IMR-90 (cell line): ENCODE data around the gene ZNF182. TPM values are rescaled to one million over a fixed set of nuclear protein-coding genes. Genes with fewer than 3 reads are reported as not detected.

Experiments
- ATAC-seq: fragments of 200-7000 bp; cut with Tn5 transposase; 2 replicates; pipeline ENCODE4 v1.9.1; 2020; ENCODE audit warnings: low read depth, mild to moderate bottlenecking, moderate library complexity
- BruUV-seq: library from RNA; stranded (reverse); fragments of 400-500 nt; replicated peaks from 2 replicates; lab custom pipeline; 2021; lab: Mats Ljungman, UMichigan
- CTCF ChIA-PET: fragments of 300-600 bp; formaldehyde crosslinking; extraction: SDS; loops from one replicate; lab custom pipeline; 2021; ENCODE audit warnings: antibody characterized with exemption; lab: Yijun Ruan, JAX
- POLR2A ChIA-PET: fragments of 300-600 bp; sonication (Branson Sonifier 250); formaldehyde crosslinking; loops from one replicate; lab custom pipeline; 2022; ENCODE audit warnings: antibody characterized with exemption; ENCODE audit not compliant: unreplicated experiment; lab: Charles Lee
- DNase-seq: peaks from one replicate; pipeline ENCODE4 v3.0.0; 2013
- H2AFZ ChIP-seq: replicated peaks from 2 replicates; pipeline ENCODE3; 2013; ENCODE audit warnings: low read length, mild to moderate bottlenecking; ENCODE audit not compliant: poor library complexity
- H2AK5ac ChIP-seq: 2 replicates; pipeline ENCODE4 v1.6.1; 2013; ENCODE audit warnings: low read depth, low read length, inconsistent platforms
- H2AK9ac ChIP-seq: replicated peaks from 2 replicates; pipeline ENCODE3; 2013; ENCODE audit warnings: mild to moderate bottlenecking, low read depth, low read length, moderate library complexity; ENCODE audit not compliant: poor library complexity
- H2BK120ac ChIP-seq: 2 replicates; pipeline ENCODE4 v1.6.1; 2013; ENCODE audit warnings: low read depth, low read length, inconsistent platforms
- H2BK15ac ChIP-seq: 3 replicates; pipeline ENCODE4 v1.6.1; 2013; ENCODE audit warnings: low read depth, low read length, inconsistent platforms
- H2BK20ac ChIP-seq: 2 replicates; pipeline ENCODE4 v1.6.1; 2013; ENCODE audit warnings: low read depth, mild to moderate bottlenecking, inconsistent platforms, low read length, moderate library complexity
- H2BK5ac ChIP-seq: 2 replicates; pipeline ENCODE4 v1.6.1; 2013; ENCODE audit warnings: mild to moderate bottlenecking, low read depth, low read length, inconsistent platforms; ENCODE audit not compliant: poor library complexity, severe bottlenecking
- H3K14ac ChIP-seq: replicated peaks from 2 replicates; pipeline ENCODE4 v1.6.1; 2013; ENCODE audit warnings: low read depth, low read length, inconsistent platforms
- H3K18ac ChIP-seq: 2 replicates; pipeline ENCODE4 v1.6.1; 2013; ENCODE audit warnings: low read depth, low read length, control low read depth
- H3K23ac ChIP-seq: 2 replicates; pipeline ENCODE4 v1.6.1; 2013; ENCODE audit warnings: low read depth, low read length, inconsistent platforms
- H3K27ac ChIP-seq: 2 replicates; pipeline ENCODE4 v1.5.1; 2013; ENCODE audit warnings: mild to moderate bottlenecking, control low read depth, low read length; ENCODE audit not compliant: insufficient read depth
- H3K27me3 ChIP-seq: 2 replicates; pipeline ENCODE4 v1.6.1; 2013; ENCODE audit warnings: low read length; ENCODE audit not compliant: control insufficient read depth, insufficient read depth
- H3K36me3 ChIP-seq: 2 replicates; pipeline ENCODE4 v1.6.1; 2013; ENCODE audit warnings: low read length, mixed read lengths; ENCODE audit not compliant: control insufficient read depth, insufficient read depth
- H3K4ac ChIP-seq: 2 replicates; pipeline ENCODE4 v1.6.1; 2013; ENCODE audit warnings: low read depth, low read length, inconsistent platforms
- H3K4me1 ChIP-seq: 2 replicates; pipeline ENCODE4 v1.6.1; 2013; ENCODE audit warnings: low read length, mixed read lengths; ENCODE audit not compliant: control insufficient read depth, insufficient read depth
- H3K4me2 ChIP-seq: 2 replicates; pipeline ENCODE4 v1.6.1; 2013; ENCODE audit warnings: low read depth, mild to moderate bottlenecking, control low read depth, low read length, moderate library complexity
- H3K4me3 ChIP-seq: 2 replicates; pipeline ENCODE4 v1.5.1; 2013; ENCODE audit warnings: low read depth, mild to moderate bottlenecking, control low read depth, low read length, moderate library complexity; ENCODE audit not compliant: insufficient read depth
- H3K56ac ChIP-seq: 2 replicates; pipeline ENCODE4 v1.6.1; 2013; ENCODE audit warnings: low read length, inconsistent platforms; ENCODE audit not compliant: insufficient read depth; ENCODE audit errors: extremely low read depth
- H3K79me1 ChIP-seq, 2 experiments: 2 replicates each; pipeline ENCODE4 v1.6.1; 2013; ENCODE audit warnings: low read length in 2 of 2, inconsistent platforms in 1 of 2, low read depth in 1 of 2
- H3K9ac ChIP-seq: 2 replicates; pipeline ENCODE4 v1.6.1; 2013; ENCODE audit warnings: low read depth, low read length, control low read depth
- H3K9me1 ChIP-seq: 2 replicates; pipeline ENCODE4 v1.6.1; 2013; ENCODE audit warnings: low read length, inconsistent platforms; ENCODE audit not compliant: insufficient read depth
- H3K9me3 ChIP-seq: 2 replicates; pipeline ENCODE4 v1.6.1; 2013; ENCODE audit warnings: low read length; ENCODE audit not compliant: control insufficient read depth, insufficient read depth
- H4K20me1 ChIP-seq: 2 replicates; pipeline ENCODE4 v1.6.1; 2013; ENCODE audit warnings: low read length, inconsistent platforms; ENCODE audit not compliant: insufficient read depth
- H4K5ac ChIP-seq: 2 replicates; pipeline ENCODE4 v1.6.1; 2013; ENCODE audit warnings: mild to moderate bottlenecking, low read depth, low read length, control low read depth
- H4K8ac ChIP-seq, 2 experiments: 2 replicates each; pipeline ENCODE4 v1.6.1; 2013; ENCODE audit warnings: low read depth in 2 of 2, low read length in 2 of 2, control low read depth in 1 of 2, inconsistent platforms in 1 of 2
- H4K91ac ChIP-seq: 2 replicates; pipeline ENCODE4 v1.6.1; 2013; ENCODE audit warnings: low read depth, low read length, inconsistent platforms; ENCODE audit not compliant: insufficient read depth
- BHLHE40 ChIP-seq: fragments of 150-350 bp; IDR thresholded peaks from 2 replicates; pipeline ENCODE4 v1.6.1; 2016; ENCODE audit warnings: mild to moderate bottlenecking, low read depth, low read length
- CEBPB ChIP-seq: IDR thresholded peaks from 2 replicates; pipeline ENCODE4 v1.6.1; 2012; ENCODE audit warnings: low read depth, low read length, improper control_type of control experiment
- FOS ChIP-seq: fragments of 150-350 bp; IDR thresholded peaks from 2 replicates; pipeline ENCODE4 v1.6.1; 2016; ENCODE audit warnings: low read depth, low read length
- MAFK ChIP-seq: IDR thresholded peaks from 2 replicates; pipeline ENCODE4 v1.6.1; 2012; ENCODE audit warnings: low read depth, low read length, improper control_type of control experiment
- MAZ ChIP-seq: IDR thresholded peaks from 2 replicates; pipeline ENCODE4 v1.6.1; 2012; ENCODE audit warnings: low read depth, mild to moderate bottlenecking, low read length, improper control_type of control experiment, moderate library complexity, borderline replicate concordance
- RAD21 ChIP-seq: IDR thresholded peaks from 2 replicates; pipeline ENCODE4 v1.6.1; 2012; ENCODE audit warnings: low read length, improper control_type of control experiment
- RCOR1 ChIP-seq: IDR thresholded peaks from 2 replicates; pipeline ENCODE4 v1.6.1; 2012; ENCODE audit warnings: mild to moderate bottlenecking, low read length, improper control_type of control experiment; ENCODE audit not compliant: insufficient replicate concordance
- SMC3 ChIP-seq: fragments of 150-350 bp; IDR thresholded peaks from 2 replicates; pipeline ENCODE4 v1.6.1; 2016; ENCODE audit warnings: low read depth, mild to moderate bottlenecking, antibody characterized with exemption, low read length, moderate library complexity
- WGBS, 2 experiments: methylation state at CpG; one replicate each; pipeline versions ENCODE4 v1.1.5 to v1.1.7; 2013; ENCODE audit warnings: missing lambda C conversion rate in 2 of 2; ENCODE audit not compliant: insufficient read length in 1 of 2; ENCODE audit errors: extremely low coverage in 2 of 2; 5-methylcytosine and 5-hydroxymethylcytosine counted together
- dilution Hi-C: fragments of 300-500 bp; cut with HindIII; formaldehyde crosslinking; loops from one replicate; pipeline ENCODE4 v1.14.3; 2018; ENCODE audit warnings: low sequenced_read_pairs; ENCODE audit not compliant: unreplicated experiment
- in situ Hi-C: fragments of 300-500 bp; cut with MboI; formaldehyde crosslinking; loops from 3 replicates; pipeline ENCODE4 v1.14.3; 2019; ENCODE audit warnings: low sequenced_read_pairs, inconsistent platforms, mixed read lengths
- intact Hi-C: fragments of 100-400 bp; cut with micrococcal nuclease; formaldehyde crosslinking; loops from 2 replicates; pipeline ENCODE4 v1.10.0; 2022
- polyA plus RNA-seq, 3 experiments: library from polyadenylated mRNA; depleted of rRNA; stranded (reverse); fragments of >200 nt; gene quantifications; 2 replicates each; pipeline ENCODE4 v1.2.3, GENCODE V29; 2012; ENCODE audit warnings: low replicate concordance in 1 of 3
- total RNA-seq: library from RNA; depleted of rRNA; stranded (reverse); fragments of >200 nt; gene quantifications from 2 replicates; pipeline ENCODE4 v1.2.3, GENCODE V29; 2012
- TF ChIP-seq, protein P1 (sequence below): fragments of 150-350 bp; IDR thresholded peaks from 2 replicates; pipeline ENCODE4 v1.6.1; 2016; ENCODE audit warnings: low read depth, mild to moderate bottlenecking, low read length, moderate library complexity, borderline replicate concordance

Gene ZNF182
- total and polyA plus RNA-seq, 2 of the 4 experiments (the other 2 are of a cell fraction): 1.7 to 3.0 TPM

DNA sequence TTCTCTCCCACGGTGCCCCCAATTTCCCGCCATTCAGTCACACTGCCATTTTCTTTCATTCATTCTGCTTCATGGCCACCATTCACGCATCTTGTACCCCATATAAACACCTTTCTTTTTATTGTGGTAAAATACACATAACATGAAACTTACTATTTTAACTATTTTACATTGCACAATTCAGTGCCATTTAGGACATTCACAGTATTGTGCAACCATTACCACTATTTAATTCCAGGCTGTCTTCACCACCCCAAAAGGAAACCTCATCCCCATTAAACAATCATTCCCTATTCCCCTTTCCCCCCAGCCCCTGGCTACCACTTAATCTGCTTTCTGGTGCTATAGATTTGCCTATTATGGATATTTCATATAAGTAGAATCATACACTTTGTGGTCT, 18.9 kb upstream of the ZNF182 start:
- Histone ChIP-seq H2BK20ac (no peak overlapping the region), H3K56ac (no peak overlapping the region), H2AK5ac (no peak overlapping the region), H3K9me3 (no peaks in the 10 kb centered on the region), H2BK120ac (no peak overlapping the region), H3K4ac (no peak overlapping the region), H4K20me1 (no peaks in the 10 kb centered on the region), H3K14ac (no peak overlapping the region), H4K91ac (no peak overlapping the region), H3K4me3 (no peak overlapping the region), H3K23ac (no peak overlapping the region), H3K36me3 (no peaks in the 10 kb centered on the region), H3K9ac (no peak overlapping the region), H4K5ac (no peak overlapping the region), H3K9me1 (no peaks in the 10 kb centered on the region), H4K8ac (no peak overlapping the region), H2AFZ (no peak overlapping the region), H3K79me1 (no peaks in the 10 kb centered on the region), H3K18ac (no peak overlapping the region), H3K27me3 (no peaks in the 10 kb centered on the region), H3K4me2 (no peak overlapping the region), H3K27ac (no peak overlapping the region), H3K4me1 (no peaks in the 10 kb centered on the region), H2AK9ac (no peak overlapping the region), H2BK5ac (no peak overlapping the region), H2BK15ac (no peak overlapping the region)
- no TSS peak for BruUV-seq
- no peak for ATAC-seq
- ChIA-PET CTCF (no interaction called here), POLR2A (no interaction called here)
- DNase-seq: no peak
- WGBS, 2 experiments: 60% methylated on average over 1 of the region's 3 CpGs; no CpG with 5 or more reads in 1 of the 2 experiments
- intact Hi-C loops: no loop called here
- in situ Hi-C loops: loop anchor here (10.0 kb wide), 1 partner anchor 188 kb away; the partner anchor contains the start of gene ZNF81
- peak; percentile 73 for TF ChIP-seq CEBPB
- TF ChIP-seq, protein P1, sequence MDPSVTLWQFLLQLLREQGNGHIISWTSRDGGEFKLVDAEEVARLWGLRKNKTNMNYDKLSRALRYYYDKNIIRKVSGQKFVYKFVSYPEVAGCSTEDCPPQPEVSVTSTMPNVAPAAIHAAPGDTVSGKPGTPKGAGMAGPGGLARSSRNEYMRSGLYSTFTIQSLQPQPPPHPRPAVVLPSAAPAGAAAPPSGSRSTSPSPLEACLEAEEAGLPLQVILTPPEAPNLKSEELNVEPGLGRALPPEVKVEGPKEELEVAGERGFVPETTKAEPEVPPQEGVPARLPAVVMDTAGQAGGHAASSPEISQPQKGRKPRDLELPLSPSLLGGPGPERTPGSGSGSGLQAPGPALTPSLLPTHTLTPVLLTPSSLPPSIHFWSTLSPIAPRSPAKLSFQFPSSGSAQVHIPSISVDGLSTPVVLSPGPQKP: no peak
- no peak for TF ChIP-seq MAZ
- no peak for TF ChIP-seq RCOR1
- no peak for TF ChIP-seq MAFK
- TF ChIP-seq BHLHE40: no peak
- no peak for TF ChIP-seq SMC3
- TF ChIP-seq FOS: no peak
- no peak for TF ChIP-seq RAD21
- dilution Hi-C loops: no loop called here
